Measurements from ENCODE around the gene TSC2.

GRCh38 chr16:2053211-2053610 is 5.4 kb downstream of the TSC2 start:
- no peak for TF ChIP-seq POLR2A (IDR thresholded peaks at IDR 0.05)
- TF ChIP-seq, protein P1, sequence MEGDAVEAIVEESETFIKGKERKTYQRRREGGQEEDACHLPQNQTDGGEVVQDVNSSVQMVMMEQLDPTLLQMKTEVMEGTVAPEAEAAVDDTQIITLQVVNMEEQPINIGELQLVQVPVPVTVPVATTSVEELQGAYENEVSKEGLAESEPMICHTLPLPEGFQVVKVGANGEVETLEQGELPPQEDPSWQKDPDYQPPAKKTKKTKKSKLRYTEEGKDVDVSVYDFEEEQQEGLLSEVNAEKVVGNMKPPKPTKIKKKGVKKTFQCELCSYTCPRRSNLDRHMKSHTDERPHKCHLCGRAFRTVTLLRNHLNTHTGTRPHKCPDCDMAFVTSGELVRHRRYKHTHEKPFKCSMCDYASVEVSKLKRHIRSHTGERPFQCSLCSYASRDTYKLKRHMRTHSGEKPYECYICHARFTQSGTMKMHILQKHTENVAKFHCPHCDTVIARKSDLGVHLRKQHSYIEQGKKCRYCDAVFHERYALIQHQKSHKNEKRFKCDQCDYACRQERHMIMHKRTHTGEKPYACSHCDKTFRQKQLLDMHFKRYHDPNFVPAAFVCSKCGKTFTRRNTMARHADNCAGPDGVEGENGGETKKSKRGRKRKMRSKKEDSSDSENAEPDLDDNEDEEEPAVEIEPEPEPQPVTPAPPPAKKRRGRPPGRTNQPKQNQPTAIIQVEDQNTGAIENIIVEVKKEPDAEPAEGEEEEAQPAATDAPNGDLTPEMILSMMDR (IDR thresholded peaks at IDR 0.05), result no peak
